ENCODE measurements around the gene CTBS.

CTBS gene

GRCh38 chr1:84506002-84506728, 68.1 kb downstream of the CTBS start, which contains the start of the genes GNG5 and SPATA1:
GNG5 (minus strand) TSS chr1:84506581; CDS start chr1:84506091, 490 bp downstream.
SPATA1 (plus strand) TSS chr1:84506386; CDS start chr1:84516360, 9,974 bp downstream.
- peak; percentile 97 for DNase-seq

- DNase-seq = peak; percentile 64
Observed at GRCh38 chr1:84505493-84506001, 68.7 kb downstream of the CTBS start.

- DNase-seq = peak; percentile 74
Observed at GRCh38 chr1:84504580-84505492, 69.4 kb downstream of the CTBS start.

GRCh38 chr1:84502927-84503326, 71.3 kb downstream of the CTBS start:
- no peak for DNase-seq
